ENCODE measurements around the gene MARF1. TPM values are rescaled to one million over a fixed set of nuclear protein-coding genes. Genes with fewer than 3 reads are reported as not detected.

Gene MARF1
- total and polyA plus RNA-seq, 9 of the 15 experiments (the other 6 are each of a cell fraction or from before 2014, with no cell fraction given): 4.7 to 33.2 (median 11.7) TPM

DNA sequence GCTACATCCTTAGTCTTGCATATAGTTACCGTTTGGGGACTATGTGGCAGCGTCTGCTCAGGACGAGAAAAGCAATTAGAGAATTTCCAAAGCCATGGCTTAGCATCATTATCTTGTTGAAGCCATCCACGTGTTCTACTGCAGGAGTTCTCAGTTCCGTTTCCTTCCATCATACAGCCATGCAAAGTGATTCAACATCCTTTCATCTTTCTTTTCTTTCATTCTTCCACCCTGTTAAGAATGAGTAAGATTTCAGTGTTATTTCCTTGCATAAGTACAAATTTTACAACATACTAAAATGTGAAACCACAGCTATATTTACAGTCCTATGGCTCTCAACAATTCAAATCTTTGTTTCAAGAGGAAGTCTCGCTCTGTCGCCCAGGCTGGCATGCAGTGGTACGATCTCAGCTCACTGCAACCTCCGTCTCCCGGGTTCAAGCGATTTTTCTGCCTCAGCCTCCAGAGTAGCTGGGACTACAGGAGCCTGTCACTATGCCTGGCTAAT, 3.8 kb downstream of the MARF1 start:
- intact Hi-C loops (cut with micrococcal nuclease) (no loop called here), in situ Hi-C loops (cut with MboI) (no loop called here)
- Histone ChIP-seq H3K27ac (ENCODE audit: extremely low read depth, low read depth, low read length) (no peak overlapping the region), H4K20me1 (replicated peaks; ENCODE audit: control insufficient read depth, insufficient read depth, low read length) (no peaks in the 10 kb centered on the region), H2AFZ (ENCODE audit: low read depth, low read length) (no peak overlapping the region), H3K9me1 (ENCODE audit: control insufficient read depth, insufficient read depth, low read length) (no peaks in the 10 kb centered on the region), H3K4me1 (replicated peaks in 1 of 2; ENCODE audit: control insufficient read depth in 2 of 2, insufficient read depth in 2 of 2, low read length in 2 of 2) (peaks cover 0 to 15% of the 10 kb centered on the region in 2 experiments; a peak in 3 of 5 replicates), H3K79me2 (ENCODE audit: control insufficient read depth, insufficient read depth, low read length) (peaks cover 31% of the 10 kb centered on the region), H3K4me3 (no peak overlapping the region), H3K27me3 (ENCODE audit: control insufficient read depth in 2 of 2, insufficient read depth in 2 of 2, low read length in 2 of 2) (no peaks in the 10 kb centered on the region), H3K4me2 (ENCODE audit: insufficient read depth, low read length) (no peak overlapping the region), H3K9ac (ENCODE audit: insufficient read depth in 1 of 2, low read depth in 2 of 2, low read length in 2 of 2) (no peak overlapping the region), H3K9me3 (replicated peaks; ENCODE audit: control insufficient read depth, insufficient read depth, low read depth, low read length) (no peaks in the 10 kb centered on the region), H3K36me3 (ENCODE audit: control insufficient read depth, insufficient read depth, low read length) (peaks cover 50% of the 10 kb centered on the region)
- ATAC-seq (no peak), DNase-seq (ENCODE audit: extremely low read depth in 1 of 4, low spot score in 3 of 4) (no peak), FAIRE-seq (no peak)
- TF ChIP-seq KDM1A (IDR thresholded peaks at IDR 0.05) (no peak), ETV5 (CRISPR knock-in tag; IDR thresholded peaks at IDR 0.05; ENCODE audit: low read depth) (no peak), NCOA6 (IDR thresholded peaks at IDR 0.05) (no peak), RFX1 (IDR thresholded peaks at IDR 0.05) (no peak), BRF1 (IDR thresholded peaks at IDR 0.05; ENCODE audit: borderline replicate concordance, extremely low read depth, insufficient read length) (no peak), ZNF696 (CRISPR knock-in tag; conservative IDR thresholded peaks at IDR 0.05) (no peak)
- no TSS peak for BruUV-seq (replicated peaks)
- 90% methylated on average over 11 of the region's 11 CpGs for WGBS (ENCODE audit: insufficient coverage, low coverage, missing lambda C conversion rate)
- CTCF ChIA-PET (ENCODE audit: low intra/inter-chr PET ratio): no interaction called here
- POLR2A ChIA-PET: no interaction called here

DNA sequence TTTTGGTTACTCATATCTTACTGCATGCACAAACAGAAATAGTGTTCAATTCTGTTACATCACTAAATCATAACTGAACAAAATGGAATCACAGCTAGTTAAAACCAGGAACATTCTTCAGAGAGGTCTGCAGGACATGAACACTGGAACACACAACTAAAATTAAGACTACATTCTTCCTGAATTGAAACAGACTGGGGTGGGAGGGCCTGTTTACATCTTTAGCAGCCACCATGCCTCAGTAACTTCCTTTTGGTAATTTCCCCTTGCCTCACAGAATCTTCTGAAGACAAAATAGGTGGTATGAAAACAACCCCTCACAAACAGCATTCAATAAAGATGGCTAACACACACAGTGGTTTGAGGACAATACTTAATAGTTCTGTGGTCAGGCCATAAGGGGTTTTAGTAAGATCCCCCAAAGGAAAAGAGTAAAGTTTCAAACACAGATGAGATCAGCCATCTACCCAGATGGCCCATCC, 6.5 kb downstream of the MARF1 start:
- Histone ChIP-seq H4K20me1 (replicated peaks; ENCODE audit: control insufficient read depth, insufficient read depth, low read length) (no peaks in the 10 kb centered on the region), H3K27me3 (ENCODE audit: control insufficient read depth in 2 of 2, insufficient read depth in 2 of 2, low read length in 2 of 2) (no peaks in the 10 kb centered on the region), H2AFZ (ENCODE audit: low read depth, low read length) (no peak overlapping the region), H3K9me3 (replicated peaks; ENCODE audit: control insufficient read depth, insufficient read depth, low read depth, low read length) (no peaks in the 10 kb centered on the region), H3K4me1 (replicated peaks in 1 of 2; ENCODE audit: control insufficient read depth in 2 of 2, insufficient read depth in 2 of 2, low read length in 2 of 2) (peaks cover 0 to 11% of the 10 kb centered on the region in 2 experiments; a peak in 3 of 5 replicates), H3K4me3 (no peak overlapping the region), H3K27ac (ENCODE audit: extremely low read depth, low read depth, low read length) (no peak overlapping the region), H3K9ac (ENCODE audit: insufficient read depth in 1 of 2, low read depth in 2 of 2, low read length in 2 of 2) (no peak overlapping the region), H3K4me2 (ENCODE audit: insufficient read depth, low read length) (no peak overlapping the region), H3K36me3 (ENCODE audit: control insufficient read depth, insufficient read depth, low read length) (peaks cover 74% of the 10 kb centered on the region), H3K9me1 (ENCODE audit: control insufficient read depth, insufficient read depth, low read length) (no peaks in the 10 kb centered on the region), H3K79me2 (ENCODE audit: control insufficient read depth, insufficient read depth, low read length) (peaks cover 18% of the 10 kb centered on the region)
- BruUV-seq (replicated peaks): no TSS peak
- intact Hi-C loops (cut with micrococcal nuclease): no loop called here
- ChIA-PET CTCF (ENCODE audit: low intra/inter-chr PET ratio) (no interaction called here), POLR2A (no interaction called here)
- ATAC-seq (no peak), FAIRE-seq (no peak), DNase-seq (ENCODE audit: extremely low read depth in 1 of 4, low spot score in 3 of 4) (no peak)
- in situ Hi-C loops (cut with MboI): no loop called here
- TF ChIP-seq, protein P1, sequence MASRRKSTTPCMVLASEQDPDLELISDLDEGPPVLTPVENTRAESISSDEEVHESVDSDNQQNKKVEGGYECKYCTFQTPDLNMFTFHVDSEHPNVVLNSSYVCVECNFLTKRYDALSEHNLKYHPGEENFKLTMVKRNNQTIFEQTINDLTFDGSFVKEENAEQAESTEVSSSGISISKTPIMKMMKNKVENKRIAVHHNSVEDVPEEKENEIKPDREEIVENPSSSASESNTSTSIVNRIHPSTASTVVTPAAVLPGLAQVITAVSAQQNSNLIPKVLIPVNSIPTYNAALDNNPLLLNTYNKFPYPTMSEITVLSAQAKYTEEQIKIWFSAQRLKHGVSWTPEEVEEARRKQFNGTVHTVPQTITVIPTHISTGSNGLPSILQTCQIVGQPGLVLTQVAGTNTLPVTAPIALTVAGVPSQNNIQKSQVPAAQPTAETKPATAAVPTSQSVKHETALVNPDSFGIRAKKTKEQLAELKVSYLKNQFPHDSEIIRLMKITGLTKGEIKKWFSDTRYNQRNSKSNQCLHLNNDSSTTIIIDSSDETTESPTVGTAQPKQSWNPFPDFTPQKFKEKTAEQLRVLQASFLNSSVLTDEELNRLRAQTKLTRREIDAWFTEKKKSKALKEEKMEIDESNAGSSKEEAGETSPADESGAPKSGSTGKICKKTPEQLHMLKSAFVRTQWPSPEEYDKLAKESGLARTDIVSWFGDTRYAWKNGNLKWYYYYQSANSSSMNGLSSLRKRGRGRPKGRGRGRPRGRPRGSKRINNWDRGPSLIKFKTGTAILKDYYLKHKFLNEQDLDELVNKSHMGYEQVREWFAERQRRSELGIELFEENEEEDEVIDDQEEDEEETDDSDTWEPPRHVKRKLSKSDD (conservative IDR thresholded peaks at IDR 0.05; ENCODE audit: low read length): no peak
- TF ChIP-seq, protein P2, sequence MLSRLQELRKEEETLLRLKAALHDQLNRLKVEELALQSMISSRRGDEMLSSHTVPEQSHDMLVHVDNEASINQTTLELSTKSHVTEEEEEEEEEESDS (CRISPR knock-in tag; IDR thresholded peaks at IDR 0.05): no peak
- TF ChIP-seq, protein P3, sequence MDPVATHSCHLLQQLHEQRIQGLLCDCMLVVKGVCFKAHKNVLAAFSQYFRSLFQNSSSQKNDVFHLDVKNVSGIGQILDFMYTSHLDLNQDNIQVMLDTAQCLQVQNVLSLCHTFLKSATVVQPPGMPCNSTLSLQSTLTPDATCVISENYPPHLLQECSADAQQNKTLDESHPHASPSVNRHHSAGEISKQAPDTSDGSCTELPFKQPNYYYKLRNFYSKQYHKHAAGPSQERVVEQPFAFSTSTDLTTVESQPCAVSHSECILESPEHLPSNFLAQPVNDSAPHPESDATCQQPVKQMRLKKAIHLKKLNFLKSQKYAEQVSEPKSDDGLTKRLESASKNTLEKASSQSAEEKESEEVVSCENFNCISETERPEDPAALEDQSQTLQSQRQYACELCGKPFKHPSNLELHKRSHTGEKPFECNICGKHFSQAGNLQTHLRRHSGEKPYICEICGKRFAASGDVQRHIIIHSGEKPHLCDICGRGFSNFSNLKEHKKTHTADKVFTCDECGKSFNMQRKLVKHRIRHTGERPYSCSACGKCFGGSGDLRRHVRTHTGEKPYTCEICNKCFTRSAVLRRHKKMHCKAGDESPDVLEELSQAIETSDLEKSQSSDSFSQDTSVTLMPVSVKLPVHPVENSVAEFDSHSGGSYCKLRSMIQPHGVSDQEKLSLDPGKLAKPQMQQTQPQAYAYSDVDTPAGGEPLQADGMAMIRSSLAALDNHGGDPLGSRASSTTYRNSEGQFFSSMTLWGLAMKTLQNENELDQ (CRISPR knock-in tag; IDR thresholded peaks at IDR 0.05; ENCODE audit: borderline replicate concordance): no peak
- no peak for TF ChIP-seq TARDBP (IDR thresholded peaks at IDR 0.05)
- no peak for TF ChIP-seq ZNF197 (CRISPR knock-in tag; IDR thresholded peaks at IDR 0.05; ENCODE audit: low read depth)
- no peak for TF ChIP-seq HDAC8 (tag; IDR thresholded peaks at IDR 0.05)
